CD4-positive, alpha-beta memory T cell (primary cell): ENCODE data around the gene SERPINB11. TPM values are rescaled to one million over a fixed set of nuclear protein-coding genes. Genes with fewer than 3 reads are reported as not detected.
"Not testable (repeated sequence)": the region's sequence is repeated elsewhere in the genome, so short reads cannot be mapped to it uniquely, and the experiment has no call there.

ENCODE experiments used
- CTCF ChIA-PET: fragments of 350-600 bp; sonication (Branson Sonifier 250); formaldehyde crosslinking; loops from one replicate; lab custom pipeline; 2021; ENCODE audit warnings: inconsistent platforms; ENCODE audit not compliant: partially characterized antibody; lab: Charles Lee
- POLR2A ChIA-PET: fragments of 350-600 bp; sonication (Branson Sonifier 250); formaldehyde crosslinking; loops from one replicate; lab custom pipeline; 2021; ENCODE audit not compliant: partially characterized antibody; lab: Charles Lee
- DNase-seq, 5 donors: peaks; one replicate each; pipeline versions ENCODE4 v3.0.0 to v3.0.0-alpha.2; 2020 to 2022; ENCODE audit warnings: mixed read lengths in 1 of 5
- H3K27ac ChIP-seq: one replicate; pipeline ENCODE4 v1.7.0; 2013; ENCODE audit warnings: low read depth, low read length
- H3K27me3 ChIP-seq: 2 replicates; pipeline ENCODE4 v1.7.0; 2013; ENCODE audit warnings: mild to moderate bottlenecking, low read length, moderate library complexity; ENCODE audit not compliant: insufficient read depth
- H3K36me3 ChIP-seq: 2 replicates; pipeline ENCODE4 v1.7.0; 2013; ENCODE audit warnings: mild to moderate bottlenecking, low read length, moderate library complexity; ENCODE audit not compliant: insufficient read depth
- H3K4me1 ChIP-seq: 2 replicates; pipeline ENCODE4 v1.7.0; 2013; ENCODE audit warnings: mild to moderate bottlenecking, low read length, moderate library complexity; ENCODE audit not compliant: insufficient read depth
- H3K4me3 ChIP-seq, 2 donors: one replicate each; pipeline ENCODE4 v1.7.0; 2013; ENCODE audit warnings: low read length in 2 of 2, mild to moderate bottlenecking in 1 of 2
- H3K9me3 ChIP-seq, 2 donors: one replicate each; pipeline ENCODE4 v1.7.0; 2013; ENCODE audit warnings: low read length in 2 of 2, control low read depth in 1 of 2; ENCODE audit not compliant: control insufficient read depth in 1 of 2
- H3K27ac Mint-ChIP-seq, 7 donors: one replicate each; pipeline ENCODE4 v1.8.0; 2020 to 2021; ENCODE audit warnings: mixed read lengths in 7 of 7, mild to moderate bottlenecking in 6 of 7, inconsistent platforms in 3 of 7, moderate library complexity in 3 of 7
- H3K27me3 Mint-ChIP-seq, 2 donors: one replicate each; pipeline ENCODE4 v1.8.0; 2020 to 2021; ENCODE audit warnings: mixed read lengths in 2 of 2
- H3K36me3 Mint-ChIP-seq, 2 donors: one replicate each; pipeline ENCODE4 v1.8.0; 2020 to 2021; ENCODE audit warnings: mixed read lengths in 2 of 2, inconsistent platforms in 1 of 2, mild to moderate bottlenecking in 1 of 2
- H3K4me1 Mint-ChIP-seq, 4 donors: one replicate each; pipeline ENCODE4 v1.8.0; 2020 to 2021; ENCODE audit warnings: mixed read lengths in 4 of 4, mild to moderate bottlenecking in 1 of 4
- H3K4me3 Mint-ChIP-seq, 8 donors: one replicate each; pipeline ENCODE4 v1.8.0; 2020 to 2021; ENCODE audit warnings: mixed read lengths in 8 of 8, mild to moderate bottlenecking in 7 of 8, moderate library complexity in 6 of 8, inconsistent platforms in 3 of 8
- H3K9me3 Mint-ChIP-seq, 8 donors: one replicate each; pipeline ENCODE4 v1.8.0; 2020 to 2021; ENCODE audit warnings: mixed read lengths in 8 of 8, mild to moderate bottlenecking in 5 of 8, inconsistent platforms in 3 of 8, moderate library complexity in 1 of 8
- intact Hi-C: fragments of 100-400 bp; cut with micrococcal nuclease; formaldehyde crosslinking; loops from one replicate; pipeline ENCODE4 v1.15.1; 2023
- polyA plus RNA-seq, 2 donors: library from polyadenylated mRNA; unstranded; fragments of 300-500 nt; fragmentation: Illumina TruSeq; gene quantifications; one replicate each; pipeline ENCODE4 v1.2.3, GENCODE V29; 2021
- total RNA-seq, 2 experiments: library from RNA; stranded (reverse); gene quantifications; one replicate each; pipeline ENCODE4 v1.2.3, GENCODE V29; 2021

The SERPINB11 gene
- total RNA-seq (not detected), polyA plus RNA-seq (not detected)

DNA sequence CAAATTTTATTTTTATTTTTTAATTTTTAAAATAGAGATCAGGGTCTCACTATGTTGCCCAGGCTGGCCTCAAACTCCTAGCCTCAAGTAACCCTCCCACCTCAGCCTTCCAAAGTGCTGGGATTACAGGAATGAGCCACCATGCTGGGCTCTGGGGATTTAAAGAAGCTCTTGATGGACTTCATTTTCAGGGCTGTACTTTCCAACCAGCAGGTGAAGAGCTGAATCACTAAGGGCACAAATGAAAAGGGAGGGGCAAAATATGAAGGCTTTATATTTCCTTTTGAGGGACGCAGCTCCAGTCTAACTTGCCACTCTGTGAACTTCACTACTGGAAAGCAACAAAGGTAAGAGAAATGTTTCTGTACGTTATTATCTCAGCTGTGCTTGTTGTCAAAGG lies at the start of gene SERPINB11:
Gene SERPINB11 (plus strand): TSS at position 301 of the 400 bp plus-strand sequence. CDS start 7,234 bp downstream, outside the sequence.
- H3K4me1 ChIP-seq = no peaks in the 10 kb centered on the region
- H3K27ac ChIP-seq = no peak within 1 kb of the TSS
- Mint-ChIP-seq H3K36me3 (no peaks in the 10 kb centered on the region), H3K4me3 (no peak within 1 kb of the TSS), H3K27me3 (peaks cover 2 to 3% of the 10 kb centered on the region in 2 donors), H3K4me1 (no peaks in the 10 kb centered on the region), H3K9me3 (no peaks in the 10 kb centered on the region), H3K27ac (peak within 1 kb of the TSS in 1 of 7 donors; percentile 14)
- no peaks in the 10 kb centered on the region for H3K9me3 ChIP-seq
- intact Hi-C loops = no loop called here
- DNase-seq = no peak
- H3K36me3 ChIP-seq = no peaks in the 10 kb centered on the region
- POLR2A ChIA-PET = no interaction called here
- CTCF ChIA-PET = no interaction called here
- no peaks in the 10 kb centered on the region for H3K27me3 ChIP-seq
- no peak within 1 kb of the TSS for H3K4me3 ChIP-seq

DNA sequence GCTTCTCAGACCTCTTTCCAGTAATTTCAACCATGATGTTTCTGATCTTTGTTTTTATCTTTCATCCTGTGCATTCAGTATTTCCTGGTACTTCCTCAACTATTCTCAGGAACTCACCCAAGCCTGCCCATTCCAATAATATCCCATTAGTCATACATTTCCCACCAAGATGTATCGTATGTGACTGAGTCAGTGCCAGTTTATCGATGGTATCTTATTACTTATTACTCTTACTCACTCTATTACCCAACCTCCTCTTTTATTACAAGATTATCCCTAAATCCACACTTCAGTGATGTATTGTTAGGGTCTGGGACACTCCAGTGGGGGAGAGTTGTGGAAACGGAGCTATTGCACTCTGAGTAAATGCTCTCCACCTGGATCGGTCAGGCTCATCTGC lies 43.8 kb upstream of the SERPINB11 start:
- POLR2A ChIA-PET, H3K9me3 Mint-ChIP-seq, H3K36me3 ChIP-seq, H3K4me1 Mint-ChIP-seq, H3K36me3 Mint-ChIP-seq, H3K27ac Mint-ChIP-seq, H3K27ac ChIP-seq, H3K4me3 ChIP-seq, H3K9me3 ChIP-seq, DNase-seq, H3K27me3 ChIP-seq, CTCF ChIA-PET, H3K4me1 ChIP-seq, H3K4me3 Mint-ChIP-seq, H3K27me3 Mint-ChIP-seq, intact Hi-C loops: not testable (repeated sequence)

GRCh38 chr18:63661750-63662149 lies 41.0 kb upstream of the SERPINB11 start, which contains the start of gene SERPINB3:
SERPINB3 (minus strand) TSS chr18:63661893; CDS start chr18:63661216, 677 bp downstream.
- H3K36me3 Mint-ChIP-seq, H3K9me3 ChIP-seq, POLR2A ChIA-PET, H3K4me3 ChIP-seq, CTCF ChIA-PET, H3K9me3 Mint-ChIP-seq, DNase-seq, H3K27me3 Mint-ChIP-seq, H3K27ac ChIP-seq, intact Hi-C loops, H3K4me1 Mint-ChIP-seq, H3K27ac Mint-ChIP-seq, H3K4me1 ChIP-seq, H3K4me3 Mint-ChIP-seq, H3K36me3 ChIP-seq, H3K27me3 ChIP-seq: not testable (repeated sequence)

- peaks cover 0 to 2% of the 10 kb centered on the region in 2 donors for H3K27me3 Mint-ChIP-seq
- intact Hi-C loops = no loop called here
- H3K4me1 Mint-ChIP-seq = no peaks in the 10 kb centered on the region
- Histone ChIP-seq H3K4me3 (no peak overlapping the region), H3K4me1 (no peaks in the 10 kb centered on the region), H3K9me3 (no peaks in the 10 kb centered on the region), H3K27me3 (no peaks in the 10 kb centered on the region), H3K36me3 (no peaks in the 10 kb centered on the region), H3K27ac (no peak overlapping the region)
- H3K27ac Mint-ChIP-seq = no peak overlapping the region
- no peaks in the 10 kb centered on the region for H3K36me3 Mint-ChIP-seq
- H3K9me3 Mint-ChIP-seq = peaks cover 0 to 14% (median 4%) of the 10 kb centered on the region in 8 donors
- DNase-seq = no peak
- no peak overlapping the region for H3K4me3 Mint-ChIP-seq
- CTCF ChIA-PET = no interaction called here
- POLR2A ChIA-PET = no interaction called here
These were observed 38.2 kb upstream of the SERPINB11 start for GRCh38 chr18:63664571-63664970.

DNA sequence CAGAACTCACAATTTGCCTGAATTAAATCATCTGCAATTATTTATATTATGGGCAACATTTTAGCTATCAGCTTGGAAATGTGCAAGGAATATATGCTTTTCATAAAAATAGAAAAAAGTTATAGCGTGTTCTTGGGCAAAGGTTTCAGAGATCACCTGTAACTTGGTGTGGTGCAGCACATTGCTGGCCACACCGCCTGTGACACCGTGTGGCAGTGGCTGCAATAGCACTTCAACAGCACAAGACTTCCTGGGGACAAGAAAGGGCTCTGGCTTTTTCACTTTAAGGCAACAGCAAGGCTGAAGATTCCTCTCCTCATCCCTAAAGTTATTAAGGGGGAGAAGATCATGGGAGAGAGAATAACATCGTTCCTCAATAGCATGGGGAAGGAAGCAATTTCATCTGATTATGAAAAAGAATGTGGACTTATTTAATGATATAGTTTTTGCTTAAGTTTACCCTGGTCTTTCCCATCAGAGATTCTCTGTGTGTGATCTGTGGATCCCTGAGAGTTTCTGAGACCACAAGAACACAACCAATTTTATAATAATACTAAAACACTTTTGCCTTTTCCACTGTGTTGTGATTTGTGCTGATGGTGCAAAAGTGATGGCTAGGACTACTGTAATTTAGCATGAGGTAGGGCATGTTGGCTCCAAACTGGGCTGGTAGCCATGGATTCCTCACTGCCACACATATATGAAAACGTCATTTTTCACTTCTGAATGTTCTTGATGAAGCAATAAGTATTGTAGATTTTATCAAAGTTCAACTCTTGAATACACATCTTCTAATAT lies 26.0 kb upstream of the SERPINB11 start:
- Histone ChIP-seq H3K9me3 (no peaks in the 10 kb centered on the region), H3K4me1 (no peaks in the 10 kb centered on the region), H3K27ac (no peak overlapping the region), H3K27me3 (no peaks in the 10 kb centered on the region), H3K36me3 (no peaks in the 10 kb centered on the region), H3K4me3 (no peak overlapping the region)
- peaks cover 0 to 3% (median under 1%) of the 10 kb centered on the region in 8 donors for H3K9me3 Mint-ChIP-seq
- intact Hi-C loops = no loop called here
- no peak for DNase-seq
- no peak overlapping the region for H3K27ac Mint-ChIP-seq
- H3K4me3 Mint-ChIP-seq = no peak overlapping the region
- no peaks in the 10 kb centered on the region for H3K36me3 Mint-ChIP-seq
- ChIA-PET CTCF (no interaction called here), POLR2A (no interaction called here)
- no peaks in the 10 kb centered on the region for H3K4me1 Mint-ChIP-seq
- H3K27me3 Mint-ChIP-seq = peaks cover 0 to 2% of the 10 kb centered on the region in 2 donors

GRCh38 chr18:63677500-63678225 lies 25.1 kb upstream of the SERPINB11 start:
- no peaks in the 10 kb centered on the region for H3K36me3 ChIP-seq
- CTCF ChIA-PET = no interaction called here
- no peaks in the 10 kb centered on the region for H3K27me3 ChIP-seq
- POLR2A ChIA-PET = no interaction called here
- DNase-seq = no peak
- Mint-ChIP-seq H3K9me3 (peaks cover 0 to 3% (median under 1%) of the 10 kb centered on the region in 8 donors), H3K4me3 (no peak overlapping the region), H3K27me3 (peaks cover 0 to 2% of the 10 kb centered on the region in 2 donors), H3K36me3 (no peaks in the 10 kb centered on the region), H3K27ac (no peak overlapping the region), H3K4me1 (no peaks in the 10 kb centered on the region)
- no peaks in the 10 kb centered on the region for H3K4me1 ChIP-seq
- H3K4me3 ChIP-seq = no peak overlapping the region
- H3K27ac ChIP-seq = no peak overlapping the region
- intact Hi-C loops = no loop called here
- H3K9me3 ChIP-seq = no peaks in the 10 kb centered on the region

DNA sequence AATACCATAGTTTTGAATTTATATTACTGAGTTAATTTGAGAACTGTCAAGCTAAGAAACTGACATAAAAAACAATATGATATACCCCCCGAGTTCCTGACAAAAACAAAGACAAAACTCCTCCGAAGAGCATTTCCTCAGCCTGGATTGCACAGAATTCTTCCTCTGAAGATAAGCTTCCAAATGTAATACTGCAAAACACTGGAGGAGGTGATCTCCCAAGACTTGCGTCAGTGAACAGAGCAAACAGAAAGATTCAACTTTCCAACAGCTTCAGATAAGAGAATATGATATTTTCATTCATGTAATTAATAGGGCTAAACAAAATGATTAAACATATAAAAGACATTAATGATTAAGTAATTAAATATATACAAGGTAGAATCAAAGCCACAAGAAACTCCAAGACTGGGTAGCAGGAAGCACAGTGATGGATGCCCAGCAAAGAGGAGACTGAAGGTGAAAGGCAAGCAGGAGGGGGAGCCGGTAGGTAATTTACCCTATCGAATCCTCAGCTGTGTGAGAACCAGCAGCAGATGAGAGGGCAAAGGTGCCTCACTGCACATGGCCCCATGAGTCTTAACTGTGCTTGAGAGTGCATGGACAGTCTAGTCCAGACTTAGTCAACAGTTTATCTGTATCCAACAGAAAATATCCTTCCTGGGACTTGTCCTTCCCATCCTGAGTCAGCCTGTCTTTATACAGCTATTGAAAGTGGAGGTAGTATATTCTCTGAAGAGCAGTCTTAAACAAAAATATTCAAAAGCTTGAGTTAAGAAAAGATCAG lies 22.7 kb upstream of the SERPINB11 start:
- Mint-ChIP-seq H3K4me1 (no peaks in the 10 kb centered on the region), H3K36me3 (no peaks in the 10 kb centered on the region), H3K4me3 (no peak overlapping the region), H3K27me3 (peaks cover 0 to 5% of the 10 kb centered on the region in 2 donors), H3K9me3 (peaks cover 0 to 3% (median 0%) of the 10 kb centered on the region in 8 donors), H3K27ac (no peak overlapping the region)
- Histone ChIP-seq H3K36me3 (no peaks in the 10 kb centered on the region), H3K27me3 (no peaks in the 10 kb centered on the region), H3K4me3 (no peak overlapping the region), H3K4me1 (no peaks in the 10 kb centered on the region), H3K27ac (no peak overlapping the region), H3K9me3 (no peaks in the 10 kb centered on the region)
- POLR2A ChIA-PET = no interaction called here
- CTCF ChIA-PET = no interaction called here
- intact Hi-C loops = no loop called here
- no peak for DNase-seq
